WTC11 (cell line): ENCODE measurements around the gene PLS1. TPM values are rescaled to one million over a fixed set of nuclear protein-coding genes. Genes with fewer than 3 reads are reported as not detected.

ENCODE experiments used
- ATAC-seq: fragments of 200-7000 bp; cut with Tn5 transposase; 2 replicates; pipeline ENCODE4 v1.10.0; 2021; ENCODE audit warnings: mild to moderate bottlenecking, moderate library complexity
- CTCF ChIA-PET: fragments of 300-600 bp; sonication (Branson Sonifier 250); formaldehyde crosslinking; loops from one replicate; lab custom pipeline; 2021; ENCODE audit warnings: antibody characterized with exemption; lab: Charles Lee
- POLR2A ChIA-PET: fragments of 350-600 bp; sonication (Branson Sonifier 250); formaldehyde crosslinking; loops from one replicate; lab custom pipeline; 2021; ENCODE audit warnings: antibody characterized with exemption; lab: Charles Lee
- DNase-seq: peaks from one replicate; pipeline ENCODE4 v3.0.0; 2021; ENCODE audit warnings: low spot score
- H3K27ac Mint-ChIP-seq: 2 replicates; pipeline ENCODE4 v1.8.0; 2021; ENCODE audit warnings: mixed read lengths
- H3K27me3 Mint-ChIP-seq: 2 replicates; pipeline ENCODE4 v1.8.0; 2021; ENCODE audit warnings: low read depth, mild to moderate bottlenecking, moderate library complexity, mixed read lengths
- H3K36me3 Mint-ChIP-seq: 2 replicates; pipeline ENCODE4 v1.8.0; 2021; ENCODE audit warnings: mixed read lengths
- H3K4me1 Mint-ChIP-seq: 2 replicates; pipeline ENCODE4 v1.8.0; 2022; ENCODE audit warnings: mixed read lengths
- H3K4me3 Mint-ChIP-seq: 2 replicates; pipeline ENCODE4 v1.8.0; 2021; ENCODE audit warnings: mild to moderate bottlenecking, moderate library complexity, mixed read lengths
- H3K9me3 Mint-ChIP-seq: 2 replicates; pipeline ENCODE4 v1.8.0; 2021; ENCODE audit warnings: mixed read lengths
- ATF1 ChIP-seq: sonication (generic); formaldehyde crosslinking; IDR thresholded peaks from 2 replicates; pipeline ENCODE4 v1.8.1; 2023; ENCODE audit warnings: mild to moderate bottlenecking, moderate library complexity, missing genetic modification reagents
- ATF2 ChIP-seq: sonication (generic); formaldehyde crosslinking; IDR thresholded peaks from 2 replicates; pipeline ENCODE4 v1.8.1; 2022; ENCODE audit warnings: low read depth, missing genetic modification reagents, borderline replicate concordance
- CBFB ChIP-seq: sonication (generic); formaldehyde crosslinking; IDR thresholded peaks from 2 replicates; pipeline ENCODE4 v1.8.1; 2022; ENCODE audit warnings: mild to moderate bottlenecking, low read depth, missing genetic modification reagents
- E2F4 ChIP-seq: sonication (generic); formaldehyde crosslinking; IDR thresholded peaks from 2 replicates; pipeline ENCODE4 v1.8.1; 2022; ENCODE audit warnings: low read depth, mild to moderate bottlenecking, moderate library complexity, missing genetic modification reagents, borderline replicate concordance
- ERG ChIP-seq: fragments of 250-450 bp; sonication (Bioruptor Pico); IDR thresholded peaks from 2 replicates; pipeline ENCODE4 v1.8.0; 2021; ENCODE audit warnings: mild to moderate bottlenecking
- GABPB1 ChIP-seq: sonication (generic); formaldehyde crosslinking; IDR thresholded peaks from 2 replicates; pipeline ENCODE4 v1.8.1; 2023; ENCODE audit warnings: mild to moderate bottlenecking, missing genetic modification reagents
- IRF1 ChIP-seq: sonication (generic); formaldehyde crosslinking; IDR thresholded peaks from 2 replicates; pipeline ENCODE4 v1.8.0; 2023; ENCODE audit warnings: missing genetic modification reagents
- JAZF1 ChIP-seq: fragments of 250-450 bp; sonication (Bioruptor Pico); IDR thresholded peaks from 2 replicates; pipeline ENCODE4 v1.9.0; 2021; ENCODE audit warnings: moderate library complexity, mild to moderate bottlenecking, inconsistent platforms
- NR1H2 ChIP-seq: sonication (generic); formaldehyde crosslinking; IDR thresholded peaks from 2 replicates; pipeline ENCODE4 v1.9.0; 2021; ENCODE audit warnings: mild to moderate bottlenecking, moderate library complexity, missing genetic modification reagents
- PRDM15 ChIP-seq: sonication (generic); formaldehyde crosslinking; IDR thresholded peaks from 2 replicates; pipeline ENCODE4 v1.8.0; 2022; ENCODE audit warnings: missing genetic modification reagents
- PREB ChIP-seq: sonication (generic); formaldehyde crosslinking; IDR thresholded peaks from 2 replicates; pipeline ENCODE4 v1.8.1; 2022; ENCODE audit warnings: mild to moderate bottlenecking, missing genetic modification reagents, moderate library complexity, borderline replicate concordance
- STAT6 ChIP-seq: sonication (generic); formaldehyde crosslinking; conservative IDR thresholded peaks from 2 replicates; pipeline ENCODE4 v1.8.1; 2023; ENCODE audit warnings: mild to moderate bottlenecking, low read depth, missing genetic modification reagents, moderate library complexity
- TEAD4 ChIP-seq: sonication (generic); formaldehyde crosslinking; IDR thresholded peaks from 2 replicates; pipeline ENCODE4 v1.8.0; 2022; ENCODE audit warnings: mild to moderate bottlenecking, missing genetic modification reagents
- ZBTB43 ChIP-seq: sonication (generic); formaldehyde crosslinking; IDR thresholded peaks from 2 replicates; pipeline ENCODE4 v1.8.1; 2023; ENCODE audit warnings: mild to moderate bottlenecking, missing genetic modification reagents
- ZNF232 ChIP-seq: sonication (generic); formaldehyde crosslinking; IDR thresholded peaks from 2 replicates; pipeline ENCODE4 v1.8.0; 2022; ENCODE audit warnings: mild to moderate bottlenecking, missing genetic modification reagents
- ZNF317 ChIP-seq: sonication (generic); formaldehyde crosslinking; IDR thresholded peaks from 2 replicates; pipeline ENCODE4 v1.8.1; 2023; ENCODE audit warnings: low read depth, mild to moderate bottlenecking, moderate library complexity, missing genetic modification reagents, borderline replicate concordance
- ZNF396 ChIP-seq: fragments of 250-450 bp; sonication (Bioruptor Pico); IDR thresholded peaks from 2 replicates; pipeline ENCODE4 v1.8.0; 2021; ENCODE audit warnings: mild to moderate bottlenecking, moderate library complexity, borderline replicate concordance
- ZNF425 ChIP-seq: fragments of 250-450 bp; sonication (Bioruptor Pico); conservative IDR thresholded peaks from 2 replicates; pipeline ENCODE4 v1.9.0; 2021; ENCODE audit warnings: mild to moderate bottlenecking
- total RNA-seq: library from RNA; stranded (reverse); gene quantifications from 3 replicates; pipeline ENCODE4 v1.2.3, GENCODE V29; 2021

PLS1 gene
- total RNA-seq, 1 experiment from 2014 or later: 26.4 TPM

GRCh38 chr3:142626971-142627370 lies 30.8 kb downstream of the PLS1 start (continued):
- TF ChIP-seq ZNF396 (CRISPR knock-in tag) (no peak), ERG (CRISPR knock-in tag) (no peak), STAT6 (CRISPR knock-in tag) (no peak), PRDM15 (CRISPR knock-in tag) (no peak), JAZF1 (CRISPR knock-in tag) (no peak), CBFB (no peak)

- ChIA-PET CTCF (no interaction called here), POLR2A (no interaction called here)
- no peaks in the 10 kb centered on the region for H3K27me3 Mint-ChIP-seq
- ATAC-seq: no peak
- H3K36me3 Mint-ChIP-seq: no peaks in the 10 kb centered on the region
- peaks cover 9% of the 10 kb centered on the region for H3K4me1 Mint-ChIP-seq
- DNase-seq: no peak
- H3K4me3 Mint-ChIP-seq: no peak overlapping the region
- no peaks in the 10 kb centered on the region for H3K9me3 Mint-ChIP-seq
- no peak overlapping the region for H3K27ac Mint-ChIP-seq
- TF ChIP-seq TEAD4 (CRISPR knock-in tag) (no peak), ZBTB43 (CRISPR knock-in tag) (no peak), GABPB1 (no peak), ATF1 (CRISPR knock-in tag) (no peak), ATF2 (CRISPR knock-in tag) (no peak), IRF1 (CRISPR knock-in tag) (no peak), ZNF425 (no peak), E2F4 (CRISPR knock-in tag) (no peak), PREB (CRISPR knock-in tag) (no peak), ZNF317 (CRISPR knock-in tag) (no peak), NR1H2 (CRISPR knock-in tag) (no peak), ZNF232 (no peak)
Observed at GRCh38 chr3:142628801-142629200, 32.6 kb downstream of the PLS1 start.
